Uterus (tissue), 2 donors: Measurements from ENCODE around the gene NDFIP2.

ENCODE experiments used
- POLR2A ChIP-seq, 2 donors: fragments of 450-650 bp; IDR thresholded peaks; one replicate each; pipeline ENCODE4 v1.6.1; 2016; ENCODE audit warnings: antibody characterized with exemption in 2 of 2, mild to moderate bottlenecking in 1 of 2, moderate library complexity in 1 of 2
- TF ChIP-seq, protein P1 (sequence below), 4 experiments: fragments of 200-600 bp in 2 of 4; fragments of 450-650 bp in 2 of 4; sonication (generic) in 2 of 4; IDR thresholded peaks; one replicate each; pipeline ENCODE4 v1.5.1; 2016 to 2019; ENCODE audit warnings: antibody characterized with exemption in 4 of 4, mild to moderate bottlenecking in 2 of 4, moderate library complexity in 1 of 4

- TF ChIP-seq, protein P1, sequence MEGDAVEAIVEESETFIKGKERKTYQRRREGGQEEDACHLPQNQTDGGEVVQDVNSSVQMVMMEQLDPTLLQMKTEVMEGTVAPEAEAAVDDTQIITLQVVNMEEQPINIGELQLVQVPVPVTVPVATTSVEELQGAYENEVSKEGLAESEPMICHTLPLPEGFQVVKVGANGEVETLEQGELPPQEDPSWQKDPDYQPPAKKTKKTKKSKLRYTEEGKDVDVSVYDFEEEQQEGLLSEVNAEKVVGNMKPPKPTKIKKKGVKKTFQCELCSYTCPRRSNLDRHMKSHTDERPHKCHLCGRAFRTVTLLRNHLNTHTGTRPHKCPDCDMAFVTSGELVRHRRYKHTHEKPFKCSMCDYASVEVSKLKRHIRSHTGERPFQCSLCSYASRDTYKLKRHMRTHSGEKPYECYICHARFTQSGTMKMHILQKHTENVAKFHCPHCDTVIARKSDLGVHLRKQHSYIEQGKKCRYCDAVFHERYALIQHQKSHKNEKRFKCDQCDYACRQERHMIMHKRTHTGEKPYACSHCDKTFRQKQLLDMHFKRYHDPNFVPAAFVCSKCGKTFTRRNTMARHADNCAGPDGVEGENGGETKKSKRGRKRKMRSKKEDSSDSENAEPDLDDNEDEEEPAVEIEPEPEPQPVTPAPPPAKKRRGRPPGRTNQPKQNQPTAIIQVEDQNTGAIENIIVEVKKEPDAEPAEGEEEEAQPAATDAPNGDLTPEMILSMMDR (IDR thresholded peaks at IDR 0.05) = no peak
- TF ChIP-seq POLR2A (IDR thresholded peaks at IDR 0.05) = no peak
Observed at GRCh38 chr13:79557666-79558065, 76.7 kb downstream of the NDFIP2 start.
